ENCODE measurements around the gene GPC6.

GRCh38 chr13:94232161-94232950 is 1005.7 kb downstream of the GPC6 start:
- TF ChIP-seq POLR2AphosphoS5 (IDR thresholded peaks at IDR 0.05; ENCODE audit: low read depth, low read length) (no peak), TAF1 (IDR thresholded peaks at IDR 0.05; ENCODE audit: borderline replicate concordance, low read depth, low read length) (no peak)
